HL-60 (cell line): ENCODE data around the gene EIF4A3.

ENCODE experiments used
- REST ChIP-seq: IDR thresholded peaks from 2 replicates; pipeline ENCODE4 v1.6.1; 2012; ENCODE audit warnings: low read depth; ENCODE audit not compliant: insufficient replicate concordance
- TF ChIP-seq, protein P1 (sequence below): IDR thresholded peaks from one replicate; pipeline ENCODE4 v1.5.1; 2011; ENCODE audit warnings: low read length, control low read depth, inconsistent platforms; ENCODE audit not compliant: insufficient read depth

- TF ChIP-seq, protein P1, sequence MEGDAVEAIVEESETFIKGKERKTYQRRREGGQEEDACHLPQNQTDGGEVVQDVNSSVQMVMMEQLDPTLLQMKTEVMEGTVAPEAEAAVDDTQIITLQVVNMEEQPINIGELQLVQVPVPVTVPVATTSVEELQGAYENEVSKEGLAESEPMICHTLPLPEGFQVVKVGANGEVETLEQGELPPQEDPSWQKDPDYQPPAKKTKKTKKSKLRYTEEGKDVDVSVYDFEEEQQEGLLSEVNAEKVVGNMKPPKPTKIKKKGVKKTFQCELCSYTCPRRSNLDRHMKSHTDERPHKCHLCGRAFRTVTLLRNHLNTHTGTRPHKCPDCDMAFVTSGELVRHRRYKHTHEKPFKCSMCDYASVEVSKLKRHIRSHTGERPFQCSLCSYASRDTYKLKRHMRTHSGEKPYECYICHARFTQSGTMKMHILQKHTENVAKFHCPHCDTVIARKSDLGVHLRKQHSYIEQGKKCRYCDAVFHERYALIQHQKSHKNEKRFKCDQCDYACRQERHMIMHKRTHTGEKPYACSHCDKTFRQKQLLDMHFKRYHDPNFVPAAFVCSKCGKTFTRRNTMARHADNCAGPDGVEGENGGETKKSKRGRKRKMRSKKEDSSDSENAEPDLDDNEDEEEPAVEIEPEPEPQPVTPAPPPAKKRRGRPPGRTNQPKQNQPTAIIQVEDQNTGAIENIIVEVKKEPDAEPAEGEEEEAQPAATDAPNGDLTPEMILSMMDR: no peak
- no peak for TF ChIP-seq REST
Measured at GRCh38 chr17:80095038-80095843, 51.7 kb downstream of the EIF4A3 start.
